Left ventricle myocardium superior (tissue), 1 donor: ENCODE measurements around the gene SRGAP2B. TPM values are rescaled to one million over a fixed set of nuclear protein-coding genes. Genes with fewer than 3 reads are reported as not detected.
"Not testable (repeated sequence)": the region's sequence is repeated elsewhere in the genome, so short reads cannot be mapped to it uniquely, and the experiment has no call there.

Experiments used
- ATAC-seq: fragments of 200-7000 bp; cut with Tn5 transposase; one replicate; pipeline ENCODE4 v1.9.1; 2020; ENCODE audit warnings: mild to moderate bottlenecking, moderate library complexity
- DNase-seq: peaks from one replicate; pipeline ENCODE4 v3.0.0-alpha.2; 2020
- intact Hi-C: fragments of 100-400 bp; cut with micrococcal nuclease; formaldehyde crosslinking; loops from one replicate; pipeline ENCODE4 v1.11.0; 2022
- total RNA-seq: library from RNA; stranded (reverse); fragmentation: NEBNext Ultra II Directional; extraction: Animal tissue kit (Norgen Biotek cat#: 25700); gene quantifications from one replicate; pipeline ENCODE4 v1.2.1, GENCODE V29; 2021
- donor health status: DM: no; HTN: yes; CAD: no; lungs with severe emphysema.

SRGAP2B gene
- total RNA-seq, 1 donor from 2014 or later: 8.7 TPM

GRCh38 chr1:144931553-144931952, 163.6 kb downstream of the SRGAP2B start:
- intact Hi-C loops, ATAC-seq, DNase-seq: not testable (repeated sequence)

- intact Hi-C loops, DNase-seq, ATAC-seq: not testable (repeated sequence)
Measured at GRCh38 chr1:144930085-144930777, 164.9 kb downstream of the SRGAP2B start.

- intact Hi-C loops, DNase-seq, ATAC-seq: not testable (repeated sequence)
Measured at GRCh38 chr1:144927292-144927691, 167.8 kb downstream of the SRGAP2B start.

GRCh38 chr1:144923640-144924039, 171.5 kb downstream of the SRGAP2B start:
- ATAC-seq: peak; percentile 77
- intact Hi-C loops, DNase-seq: not testable (repeated sequence)

- DNase-seq, intact Hi-C loops, ATAC-seq: not testable (repeated sequence)
Measured at GRCh38 chr1:144922785-144923184, 172.3 kb downstream of the SRGAP2B start.

GRCh38 chr1:144919106-144919505, 176.0 kb downstream of the SRGAP2B start:
- intact Hi-C loops, DNase-seq, ATAC-seq: not testable (repeated sequence)

GRCh38 chr1:144918027-144918603, 177.0 kb downstream of the SRGAP2B start:
- intact Hi-C loops, DNase-seq: not testable (repeated sequence)
- peak; percentile 78 for ATAC-seq

- intact Hi-C loops, DNase-seq: not testable (repeated sequence)
- peak; percentile 77 for ATAC-seq
Measured at GRCh38 chr1:144917154-144918026, 177.7 kb downstream of the SRGAP2B start.

GRCh38 chr1:144913977-144914734, 181.0 kb downstream of the SRGAP2B start:
- peak; percentile 24 for ATAC-seq
- DNase-seq, intact Hi-C loops: not testable (repeated sequence)

GRCh38 chr1:144913458-144913857, 181.7 kb downstream of the SRGAP2B start:
- DNase-seq, intact Hi-C loops, ATAC-seq: not testable (repeated sequence)

GRCh38 chr1:144910729-144911128, 184.4 kb downstream of the SRGAP2B start:
- intact Hi-C loops, DNase-seq: not testable (repeated sequence)
- ATAC-seq: peak; percentile 65

GRCh38 chr1:144900841-144901240, 194.3 kb downstream of the SRGAP2B start:
- intact Hi-C loops, ATAC-seq, DNase-seq: not testable (repeated sequence)

- DNase-seq, intact Hi-C loops: not testable (repeated sequence)
- peak; percentile 96 for ATAC-seq
Measured at GRCh38 chr1:144894454-144895201, 200.5 kb downstream of the SRGAP2B start.

GRCh38 chr1:144893710-144894438, 201.3 kb downstream of the SRGAP2B start:
- ATAC-seq: peak; percentile 56
- intact Hi-C loops, DNase-seq: not testable (repeated sequence)

GRCh38 chr1:144893062-144893461, 202.1 kb downstream of the SRGAP2B start:
- intact Hi-C loops, DNase-seq: not testable (repeated sequence)
- peak; percentile 11 for ATAC-seq

- DNase-seq, ATAC-seq, intact Hi-C loops: not testable (repeated sequence)
Measured at GRCh38 chr1:144889450-144890115, 205.5 kb downstream of the SRGAP2B start.

GRCh38 chr1:144883022-144883421, 212.1 kb downstream of the SRGAP2B start:
- intact Hi-C loops, ATAC-seq: not testable (repeated sequence)
- peak; percentile 39 for DNase-seq
